T-helper 2 cell treated with Interferon-gamma antibody and Interleukin-4, amounts not matched to agents 100 ng/mL and 5 ng/mL, for 36 hours (primary cell): Measurements from ENCODE around the gene ORC6. TPM values are rescaled to one million over a fixed set of nuclear protein-coding genes. Genes with fewer than 3 reads are reported as not detected.

Source experiments
- intact Hi-C: fragments of 100-400 bp; cut with micrococcal nuclease; formaldehyde crosslinking; loops from one replicate; pipeline ENCODE4 v1.15.1; 2023
- total RNA-seq: library from RNA; stranded (reverse); gene quantifications from 2 replicates; pipeline ENCODE4 v1.2.3, GENCODE V29; 2022

The ORC6 gene
- total RNA-seq, 1 donor from 2014 or later: 46.2 TPM

- intact Hi-C loops: no loop called here
These were observed 41.6 kb downstream of the ORC6 start for GRCh38 chr16:46730801-46731690.

GRCh38 chr16:46731691-46732555 lies 42.5 kb downstream of the ORC6 start:
- intact Hi-C loops: no loop called here

- intact Hi-C loops: no loop called here
These were observed 43.1 kb downstream of the ORC6 start for GRCh38 chr16:46732561-46732960.

- intact Hi-C loops: no loop called here
These were observed 43.9 kb downstream of the ORC6 start for GRCh38 chr16:46733319-46733830.

- intact Hi-C loops: no loop called here
These were observed 47.2 kb downstream of the ORC6 start for GRCh38 chr16:46736695-46737094.

GRCh38 chr16:46737621-46738214 lies 48.3 kb downstream of the ORC6 start:
- intact Hi-C loops: no loop called here

GRCh38 chr16:46739934-46740333 lies 50.5 kb downstream of the ORC6 start:
- intact Hi-C loops: no loop called here

- intact Hi-C loops: no loop called here
These were observed 53.8 kb downstream of the ORC6 start for GRCh38 chr16:46743232-46743719.

GRCh38 chr16:46745617-46746016 lies 56.2 kb downstream of the ORC6 start:
- intact Hi-C loops: no loop called here

GRCh38 chr16:46746821-46747776 lies 57.6 kb downstream of the ORC6 start:
- intact Hi-C loops: no loop called here

Other genes starting within 250 kb of the ORC6 start
- 54.4 and 57.9 TPM in 2 replicates for gene SHCBP1, start 68.3 kb upstream of the ORC6 start, total RNA-seq
- gene VPS35, start 481 bp upstream of the ORC6 start, total RNA-seq: 80.8 and 88.2 TPM in 2 replicates
- gene MYLK3, start 58.7 kb downstream of the ORC6 start, total RNA-seq: 0.39 and 0.59 TPM in 2 replicates
- 17.8 and 19.3 TPM in 2 replicates for gene C16orf87, start 141.5 kb downstream of the ORC6 start, total RNA-seq
- gene GPT2, start 194.7 kb downstream of the ORC6 start, total RNA-seq: 4.5 and 8.0 TPM in 2 replicates